GM13977 (cell line): ENCODE data around the gene CDC5L.

ENCODE experiments used
- DNase-seq: peaks from one replicate; pipeline ENCODE4 v3.0.0; 2012; ENCODE audit warnings: low spot score
- in situ Hi-C: fragments of 300-500 bp; cut with MboI; formaldehyde crosslinking; loops from one replicate; pipeline ENCODE4 v1.12.0; 2022; ENCODE audit warnings: low sequenced_read_pairs, low pct_unique_long_range_greater_than_20kb, mixed read lengths, inconsistent platforms; ENCODE audit not compliant: unreplicated experiment
- TF ChIP-seq, protein P1 (sequence below): IDR thresholded peaks from 2 replicates; pipeline ENCODE4 v1.5.1; 2012; ENCODE audit warnings: mild to moderate bottlenecking, control low read depth; ENCODE audit not compliant: insufficient read depth; ENCODE audit errors: extremely low read depth, missing control alignments

CDC5L gene

GRCh38 chr6:44497807-44498206 lies 110.3 kb downstream of the CDC5L start:
- TF ChIP-seq, protein P1, sequence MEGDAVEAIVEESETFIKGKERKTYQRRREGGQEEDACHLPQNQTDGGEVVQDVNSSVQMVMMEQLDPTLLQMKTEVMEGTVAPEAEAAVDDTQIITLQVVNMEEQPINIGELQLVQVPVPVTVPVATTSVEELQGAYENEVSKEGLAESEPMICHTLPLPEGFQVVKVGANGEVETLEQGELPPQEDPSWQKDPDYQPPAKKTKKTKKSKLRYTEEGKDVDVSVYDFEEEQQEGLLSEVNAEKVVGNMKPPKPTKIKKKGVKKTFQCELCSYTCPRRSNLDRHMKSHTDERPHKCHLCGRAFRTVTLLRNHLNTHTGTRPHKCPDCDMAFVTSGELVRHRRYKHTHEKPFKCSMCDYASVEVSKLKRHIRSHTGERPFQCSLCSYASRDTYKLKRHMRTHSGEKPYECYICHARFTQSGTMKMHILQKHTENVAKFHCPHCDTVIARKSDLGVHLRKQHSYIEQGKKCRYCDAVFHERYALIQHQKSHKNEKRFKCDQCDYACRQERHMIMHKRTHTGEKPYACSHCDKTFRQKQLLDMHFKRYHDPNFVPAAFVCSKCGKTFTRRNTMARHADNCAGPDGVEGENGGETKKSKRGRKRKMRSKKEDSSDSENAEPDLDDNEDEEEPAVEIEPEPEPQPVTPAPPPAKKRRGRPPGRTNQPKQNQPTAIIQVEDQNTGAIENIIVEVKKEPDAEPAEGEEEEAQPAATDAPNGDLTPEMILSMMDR: no peak
- no peak for DNase-seq
- in situ Hi-C loops: no loop called here

DNA sequence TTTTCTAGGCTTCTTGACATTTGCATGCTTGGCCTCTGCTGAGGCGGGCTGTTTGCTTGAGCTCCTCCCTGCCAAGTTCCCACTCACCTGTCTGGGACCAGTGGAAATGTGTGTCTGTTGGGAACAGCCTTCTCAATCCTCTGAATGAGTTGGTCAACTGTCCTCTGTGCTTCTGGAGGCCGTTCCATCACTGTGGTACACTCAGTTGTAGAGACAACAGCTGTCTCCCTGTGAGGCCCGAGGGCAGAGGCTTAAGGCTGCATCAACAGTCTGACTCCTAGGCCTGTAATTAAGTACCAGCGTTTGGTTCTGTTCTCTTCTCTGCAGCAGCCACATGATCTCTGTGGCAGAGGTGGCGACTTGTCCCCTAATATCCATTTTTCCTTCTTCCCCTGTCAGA lies 110.9 kb downstream of the CDC5L start:
- in situ Hi-C loops: no loop called here

GRCh38 chr6:44499609-44500008 lies 112.1 kb downstream of the CDC5L start:
- no peak for DNase-seq
- TF ChIP-seq, protein P1: no peak
- in situ Hi-C loops: no loop called here

More for the DNA sequence above, 110.9 kb downstream of the CDC5L start:
- DNase-seq: no peak
- TF ChIP-seq, protein P1: no peak
